ENCODE data around the gene PPP1R16B.
A peak's percentile ranks its signal among the peaks of the same experiment; 100 is the strongest.
"Not testable (repeated sequence)": the region's sequence is repeated elsewhere in the genome, so short reads cannot be mapped to it uniquely, and the experiment has no call there.

Gene PPP1R16B

DNA sequence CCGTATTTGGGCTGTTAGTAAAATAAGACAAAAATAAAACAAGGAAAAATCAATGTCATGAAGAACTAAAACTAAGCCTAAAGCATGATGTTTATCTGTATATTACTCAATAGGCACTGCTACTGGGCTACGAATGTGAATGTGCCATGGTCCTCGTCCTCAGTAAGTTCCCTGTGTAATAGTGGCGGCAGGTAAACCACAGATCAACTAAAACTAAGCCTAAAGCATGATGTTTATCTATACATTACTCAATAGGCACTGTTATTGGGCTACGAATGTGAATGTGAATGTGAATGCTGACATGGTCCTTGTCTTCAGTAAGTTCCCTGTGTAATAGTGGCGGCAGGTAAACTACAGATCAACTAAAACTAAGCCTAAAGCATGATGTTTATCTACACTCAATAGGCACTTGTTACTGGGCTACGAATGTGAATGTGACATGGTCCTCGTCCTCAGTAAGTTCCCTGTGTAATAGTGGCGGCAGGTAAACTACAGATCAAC is 154.7 kb downstream of the PPP1R16B start:
- H3K14ac ChIP-seq (ENCODE audit: low read length); H3K27me3 ChIP-seq (ENCODE audit: control insufficient read depth in 3 of 3, insufficient read depth in 3 of 3, low read depth in 1 of 3, low read length in 3 of 3); H4K8ac ChIP-seq (ENCODE audit: low read depth, low read length); H3K4ac ChIP-seq (ENCODE audit: low read length); H2BK15ac ChIP-seq (ENCODE audit: low read length); H3K18ac ChIP-seq (ENCODE audit: low read length); H2BK5ac ChIP-seq (ENCODE audit: low read length); H3K79me1 ChIP-seq (ENCODE audit: low read depth, low read length); DNase-seq (ENCODE audit: low spot score); H3K23ac ChIP-seq (ENCODE audit: low read depth, low read length, poor library complexity); H3K9ac ChIP-seq (ENCODE audit: low read depth, low read length, poor library complexity); H3K4me3 ChIP-seq (ENCODE audit: low read length in 2 of 2); H3K9me3 ChIP-seq (replicated peaks in 1 of 2; ENCODE audit: control insufficient read depth in 2 of 2, insufficient read depth in 1 of 2, low read depth in 1 of 2, low read length in 2 of 2); H2AK5ac ChIP-seq (ENCODE audit: low read depth, low read length); H2BK12ac ChIP-seq (ENCODE audit: low read length); H3K4me2 ChIP-seq (ENCODE audit: insufficient read depth, low read length, poor library complexity, severe bottlenecking); H3K4me1 ChIP-seq (ENCODE audit: control insufficient read depth in 2 of 2, insufficient read depth in 1 of 2, low read depth in 1 of 2, low read length in 2 of 2); H4K91ac ChIP-seq (ENCODE audit: low read depth, low read length, poor library complexity); H3K27ac ChIP-seq (replicated peaks; ENCODE audit: low read length); H2BK120ac ChIP-seq (ENCODE audit: low read depth, low read length); H2AFZ ChIP-seq (ENCODE audit: low read length): not testable (repeated sequence)
- no CpG with 5 or more reads among the region's 9 CpGs for WGBS, 2 donors (ENCODE audit: extremely low coverage in 2 of 2, insufficient read length in 2 of 2, insufficient replicate concordance in 1 of 2)
- H3K36me3 ChIP-seq (replicated peaks in 1 of 2; ENCODE audit: control insufficient read depth in 2 of 2, insufficient read depth in 2 of 2, low read length in 2 of 2): peaks cover 0 to 11% of the 10 kb centered on the region in 2 donors

DNA sequence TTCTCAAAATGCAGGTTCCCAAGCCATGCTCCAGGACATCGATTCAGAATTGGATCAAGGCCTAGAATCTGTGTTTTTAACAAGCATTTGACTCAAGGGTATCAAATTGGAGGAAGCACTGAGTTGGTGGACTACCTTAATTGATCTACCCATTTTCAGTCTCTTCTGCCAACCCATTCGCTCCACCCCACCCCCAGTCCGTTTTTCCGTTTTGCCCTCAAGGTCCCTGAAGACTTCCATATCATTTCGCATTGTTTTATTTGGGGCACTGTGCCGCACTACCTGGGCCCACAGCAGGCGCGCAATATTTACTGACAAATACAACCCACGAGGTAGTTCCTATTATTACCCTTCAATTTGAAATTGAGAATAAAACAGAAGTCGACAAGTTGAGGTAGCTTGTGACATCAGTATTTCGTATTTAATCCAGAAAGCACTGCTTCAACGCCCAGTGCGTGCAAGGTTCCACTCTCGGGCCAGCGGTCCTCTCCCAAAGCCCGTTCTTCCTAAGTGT is 156.1 kb downstream of the PPP1R16B start:
- peak overlapping the region; percentile 70 for H2AK5ac ChIP-seq (ENCODE audit: low read depth, low read length)
- no peak overlapping the region for H3K4ac ChIP-seq (ENCODE audit: low read length)
- peak overlapping the region; percentile 76 to 77 for H3K4me3 ChIP-seq (ENCODE audit: low read length in 2 of 2)
- H2BK12ac ChIP-seq (ENCODE audit: low read length): no peak overlapping the region
- peak overlapping the region; percentile 91 for H3K4me2 ChIP-seq (ENCODE audit: insufficient read depth, low read length, poor library complexity, severe bottlenecking)
- peaks cover 3% of the 10 kb centered on the region for H3K79me1 ChIP-seq (ENCODE audit: low read depth, low read length)
- peaks cover 0 to 16% of the 10 kb centered on the region in 2 donors for H3K36me3 ChIP-seq (replicated peaks in 1 of 2; ENCODE audit: control insufficient read depth in 2 of 2, insufficient read depth in 2 of 2, low read length in 2 of 2)
- peak overlapping the region; percentile 3 for H3K23ac ChIP-seq (ENCODE audit: low read depth, low read length, poor library complexity)
- H3K27me3 ChIP-seq (ENCODE audit: control insufficient read depth in 3 of 3, insufficient read depth in 3 of 3, low read depth in 1 of 3, low read length in 3 of 3): no peaks in the 10 kb centered on the region
- H3K9me3 ChIP-seq (replicated peaks in 1 of 2; ENCODE audit: control insufficient read depth in 2 of 2, insufficient read depth in 1 of 2, low read depth in 1 of 2, low read length in 2 of 2): no peaks in the 10 kb centered on the region
- peak overlapping the region; percentile 64 for H2BK15ac ChIP-seq (ENCODE audit: low read length)
- H2AFZ ChIP-seq (ENCODE audit: low read length): peak overlapping the region; percentile 93
- H3K14ac ChIP-seq (ENCODE audit: low read length): no peak overlapping the region
- no CpG with 5 or more reads among the region's 16 CpGs for WGBS, 2 donors (ENCODE audit: extremely low coverage in 2 of 2, insufficient read length in 2 of 2, insufficient replicate concordance in 1 of 2)
- H3K9ac ChIP-seq (ENCODE audit: low read depth, low read length, poor library complexity): peak overlapping the region; percentile 95
- H4K91ac ChIP-seq (ENCODE audit: low read depth, low read length, poor library complexity): peak overlapping the region; percentile 79
- peak overlapping the region; percentile 96 for H3K18ac ChIP-seq (ENCODE audit: low read length)
- H2BK5ac ChIP-seq (ENCODE audit: low read length): peak overlapping the region; percentile 72
- H3K4me1 ChIP-seq (ENCODE audit: control insufficient read depth in 2 of 2, insufficient read depth in 1 of 2, low read depth in 1 of 2, low read length in 2 of 2): peaks cover 3 to 6% of the 10 kb centered on the region in 2 donors
- no peak for DNase-seq (ENCODE audit: low spot score)
- H2BK120ac ChIP-seq (ENCODE audit: low read depth, low read length): no peak overlapping the region
- no peak overlapping the region for H4K8ac ChIP-seq (ENCODE audit: low read depth, low read length)
- no peak overlapping the region for H3K27ac ChIP-seq (replicated peaks; ENCODE audit: low read length)

GRCh38 chr20:38962044-38962927 is 156.8 kb downstream of the PPP1R16B start, which contains the start of gene DHX35:
TSS of gene DHX35 (plus strand) at chr20:38962344. CDS start at chr20:38962368, 24 bp downstream.
- H2BK5ac ChIP-seq (ENCODE audit: low read length): peak within 1 kb of the TSS; percentile 72
- no CpG with 5 or more reads among the region's 70 CpGs for WGBS, 2 donors (ENCODE audit: extremely low coverage in 2 of 2, insufficient read length in 2 of 2, insufficient replicate concordance in 1 of 2)

DNA sequence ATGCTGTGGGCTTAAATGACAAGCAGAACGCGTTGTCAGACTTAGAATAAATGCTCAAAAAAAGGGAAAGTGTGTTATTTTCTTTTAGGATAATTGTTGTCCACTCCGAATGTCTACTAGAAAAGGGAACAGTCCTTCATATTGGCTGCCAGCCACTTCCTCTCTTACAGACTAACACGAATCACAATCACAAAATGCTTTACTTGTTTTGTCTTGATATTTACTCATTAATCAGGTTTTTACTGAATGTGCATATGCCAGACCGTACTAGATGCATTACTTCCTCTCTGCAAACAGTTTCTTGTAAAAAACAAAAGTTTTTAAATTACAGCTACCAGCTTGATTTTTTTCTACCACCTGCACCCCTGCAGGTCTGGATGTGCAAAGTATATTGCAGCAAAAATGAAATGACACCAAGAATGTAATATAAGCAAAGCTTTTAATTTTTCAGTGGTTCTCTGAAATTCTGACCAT is 157.5 kb downstream of the PPP1R16B start:
- no peak overlapping the region for H2BK120ac ChIP-seq (ENCODE audit: low read depth, low read length)
- peaks cover 0 to 21% of the 10 kb centered on the region in 2 donors for H3K36me3 ChIP-seq (replicated peaks in 1 of 2; ENCODE audit: control insufficient read depth in 2 of 2, insufficient read depth in 2 of 2, low read length in 2 of 2)
- H3K4me1 ChIP-seq (ENCODE audit: control insufficient read depth in 2 of 2, insufficient read depth in 1 of 2, low read depth in 1 of 2, low read length in 2 of 2): peaks cover 3 to 6% of the 10 kb centered on the region in 2 donors
- H2BK5ac ChIP-seq (ENCODE audit: low read length): no peak overlapping the region
- H3K9me3 ChIP-seq (replicated peaks in 1 of 2; ENCODE audit: control insufficient read depth in 2 of 2, insufficient read depth in 1 of 2, low read depth in 1 of 2, low read length in 2 of 2): no peaks in the 10 kb centered on the region
- H3K4ac ChIP-seq (ENCODE audit: low read length): no peak overlapping the region
- no CpG with 5 or more reads among the region's 5 CpGs for WGBS, 2 donors (ENCODE audit: extremely low coverage in 2 of 2, insufficient read length in 2 of 2, insufficient replicate concordance in 1 of 2)
- peak overlapping the region; percentile 66 for H3K4me2 ChIP-seq (ENCODE audit: insufficient read depth, low read length, poor library complexity, severe bottlenecking)
- H4K91ac ChIP-seq (ENCODE audit: low read depth, low read length, poor library complexity): no peak overlapping the region
- peak overlapping the region; percentile 76 for H3K27ac ChIP-seq (replicated peaks; ENCODE audit: low read length)
- no peak overlapping the region for H3K18ac ChIP-seq (ENCODE audit: low read length)
- H2AK5ac ChIP-seq (ENCODE audit: low read depth, low read length): no peak overlapping the region
- H3K27me3 ChIP-seq (ENCODE audit: control insufficient read depth in 3 of 3, insufficient read depth in 3 of 3, low read depth in 1 of 3, low read length in 3 of 3): no peaks in the 10 kb centered on the region
- H2BK15ac ChIP-seq (ENCODE audit: low read length): no peak overlapping the region
- no peak overlapping the region for H2BK12ac ChIP-seq (ENCODE audit: low read length)
- H2AFZ ChIP-seq (ENCODE audit: low read length): peak overlapping the region; percentile 93
- H3K23ac ChIP-seq (ENCODE audit: low read depth, low read length, poor library complexity): no peak overlapping the region
- H3K4me3 ChIP-seq (ENCODE audit: low read length in 2 of 2): peak overlapping the region; percentile 77 to 92
- no peak overlapping the region for H4K8ac ChIP-seq (ENCODE audit: low read depth, low read length)
- peaks cover 5% of the 10 kb centered on the region for H3K79me1 ChIP-seq (ENCODE audit: low read depth, low read length)
- no peak for DNase-seq (ENCODE audit: low spot score)
- H3K14ac ChIP-seq (ENCODE audit: low read length): no peak overlapping the region
- H3K9ac ChIP-seq (ENCODE audit: low read depth, low read length, poor library complexity): peak overlapping the region; percentile 89

More at GRCh38 chr20:38962044-38962927, 156.8 kb downstream of the PPP1R16B start, which contains the start of gene DHX35:
- Histone ChIP-seq H3K36me3 (replicated peaks in 1 of 2; ENCODE audit: control insufficient read depth in 2 of 2, insufficient read depth in 2 of 2, low read length in 2 of 2) (peaks cover 0 to 16% of the 10 kb centered on the region in 2 donors), H3K18ac (ENCODE audit: low read length) (peak within 1 kb of the TSS; percentile 96), H3K23ac (ENCODE audit: low read depth, low read length, poor library complexity) (peak within 1 kb of the TSS; percentile 3), H3K9me3 (replicated peaks in 1 of 2; ENCODE audit: control insufficient read depth in 2 of 2, insufficient read depth in 1 of 2, low read depth in 1 of 2, low read length in 2 of 2) (no peaks in the 10 kb centered on the region), H2BK12ac (ENCODE audit: low read length) (no peak within 1 kb of the TSS), H2BK15ac (ENCODE audit: low read length) (peak within 1 kb of the TSS; percentile 64), H3K79me1 (ENCODE audit: low read depth, low read length) (peaks cover 3% of the 10 kb centered on the region), H3K4ac (ENCODE audit: low read length) (peak within 1 kb of the TSS; percentile 24), H2BK120ac (ENCODE audit: low read depth, low read length) (no peak within 1 kb of the TSS), H4K8ac (ENCODE audit: low read depth, low read length) (no peak within 1 kb of the TSS), H3K4me2 (ENCODE audit: insufficient read depth, low read length, poor library complexity, severe bottlenecking) (peak within 1 kb of the TSS; percentile 91), H3K4me1 (ENCODE audit: control insufficient read depth in 2 of 2, insufficient read depth in 1 of 2, low read depth in 1 of 2, low read length in 2 of 2) (peaks cover 3 to 6% of the 10 kb centered on the region in 2 donors), H2AK5ac (ENCODE audit: low read depth, low read length) (peak within 1 kb of the TSS; percentile 70), H3K14ac (ENCODE audit: low read length) (no peak within 1 kb of the TSS), H3K4me3 (ENCODE audit: low read length in 2 of 2) (peak within 1 kb of the TSS; percentile 77 to 92), H3K27ac (replicated peaks; ENCODE audit: low read length) (peak within 1 kb of the TSS; percentile 76), H2AFZ (ENCODE audit: low read length) (peak within 1 kb of the TSS; percentile 93), H3K27me3 (ENCODE audit: control insufficient read depth in 3 of 3, insufficient read depth in 3 of 3, low read depth in 1 of 3, low read length in 3 of 3) (no peaks in the 10 kb centered on the region), H4K91ac (ENCODE audit: low read depth, low read length, poor library complexity) (peak within 1 kb of the TSS; percentile 79), H3K9ac (ENCODE audit: low read depth, low read length, poor library complexity) (peak within 1 kb of the TSS; percentile 95)
- peak; percentile 96 for DNase-seq (ENCODE audit: low spot score)

Measured in neuronal stem cell (in vitro differentiated cells).